CD4-positive, alpha-beta T cell treated with Interleukin-4 for 4 hours (primary cell): ENCODE results near the gene F10.
"Not testable (repeated sequence)": the region's sequence is repeated elsewhere in the genome, so short reads cannot be mapped to it uniquely, and the experiment has no call there.

Source experiments
- DNase-seq: peaks from one replicate; pipeline ENCODE4 v3.0.0-alpha.2; 2020

The F10 gene

GRCh38 chr13:113086991-113087922 is 35.3 kb upstream of the F10 start:
- DNase-seq = no peak

- DNase-seq = no peak
Observed at GRCh38 chr13:113087923-113088690, 34.5 kb upstream of the F10 start.

GRCh38 chr13:113088691-113089020 is 33.9 kb upstream of the F10 start:
- no peak for DNase-seq

- DNase-seq = no peak
Observed at GRCh38 chr13:113089693-113090414, 32.7 kb upstream of the F10 start.

GRCh38 chr13:113090415-113090770 is 32.2 kb upstream of the F10 start:
- DNase-seq = no peak

GRCh38 chr13:113090806-113091205 is 31.8 kb upstream of the F10 start:
- no peak for DNase-seq

- no peak for DNase-seq
Observed at GRCh38 chr13:113091211-113091771, 31.3 kb upstream of the F10 start.

GRCh38 chr13:113091891-113092775 is 30.5 kb upstream of the F10 start:
- no peak for DNase-seq

GRCh38 chr13:113092776-113093579 is 29.6 kb upstream of the F10 start:
- DNase-seq = no peak

- no peak for DNase-seq
Observed at GRCh38 chr13:113093580-113094409, 28.8 kb upstream of the F10 start.

GRCh38 chr13:113094410-113094800 is 28.2 kb upstream of the F10 start:
- DNase-seq = no peak

GRCh38 chr13:113095146-113096051 is 27.2 kb upstream of the F10 start:
- DNase-seq = no peak

- DNase-seq = no peak
Observed at GRCh38 chr13:113096052-113096744, 26.4 kb upstream of the F10 start.

GRCh38 chr13:113096745-113097305 is 25.8 kb upstream of the F10 start:
- no peak for DNase-seq

GRCh38 chr13:113097651-113098050 is 24.9 kb upstream of the F10 start:
- DNase-seq = no peak

GRCh38 chr13:113098162-113098732 is 24.4 kb upstream of the F10 start:
- DNase-seq = no peak

GRCh38 chr13:113099142-113099541 is 23.5 kb upstream of the F10 start:
- DNase-seq = no peak

- DNase-seq = not testable (repeated sequence)
Observed at GRCh38 chr13:113102302-113102701, 20.3 kb upstream of the F10 start.
